Cortex of kidney (tissue), 1 donor: ENCODE data around the gene BTBD2.

ENCODE experiments used
- DNase-seq: peaks from one replicate; lab custom pipeline; 2025; lab: John Stamatoyannopoulos, UW

The BTBD2 gene

DNA sequence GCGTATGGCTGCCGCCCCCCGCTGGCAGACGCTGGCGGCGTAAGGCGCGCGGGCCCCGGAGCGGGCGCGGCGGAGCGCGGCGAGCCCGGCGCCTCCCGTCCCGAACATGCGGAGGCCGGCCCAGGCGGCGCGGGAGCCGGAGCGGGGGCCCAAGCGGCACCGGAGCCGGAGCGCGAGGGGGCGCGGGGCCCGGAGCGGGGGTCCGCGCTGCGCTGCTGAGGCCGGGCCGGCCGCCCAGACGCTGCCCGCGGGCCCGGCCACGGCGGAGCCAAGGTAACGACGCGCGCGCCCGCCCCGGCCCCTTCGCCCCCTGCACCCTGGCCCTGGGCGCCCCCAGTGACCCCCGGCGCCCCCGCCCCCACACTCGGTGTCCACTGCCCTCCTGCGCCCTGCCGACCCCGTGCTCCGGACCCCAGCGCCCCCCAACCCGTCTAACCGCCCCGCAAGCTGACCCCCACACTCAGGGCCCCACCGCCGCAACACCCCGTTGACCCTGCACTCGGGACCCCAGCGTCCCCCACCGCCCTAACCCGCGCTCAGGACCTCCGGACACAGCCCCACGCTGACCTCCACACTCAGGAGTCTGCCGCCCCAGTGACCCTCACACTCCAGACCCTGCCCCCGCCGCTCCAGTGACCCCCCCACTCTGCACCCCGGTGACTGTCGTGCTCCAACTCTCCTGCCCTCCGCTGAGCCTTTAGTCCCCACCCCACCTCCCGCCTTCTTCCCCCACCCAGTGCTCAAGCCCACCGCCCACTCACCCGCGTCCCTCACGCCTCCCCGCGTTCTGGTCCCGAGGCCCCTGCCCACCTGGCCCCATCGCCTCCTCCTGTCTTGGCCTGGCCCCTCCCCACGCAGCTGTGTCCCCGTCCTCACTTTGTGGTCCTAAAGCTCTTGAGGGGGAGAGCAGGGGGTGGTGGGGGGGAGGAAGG lies 74.1 kb downstream of the BTBD2 start, which contains the start of gene CSNK1G2:
Gene CSNK1G2, plus strand, starts transcription at position 27 of the 932 bp plus-strand sequence. CDS start 28,601 bp downstream, outside the sequence.
- DNase-seq, result no peak

GRCh38 chr19:1938071-1938470 lies 77.4 kb downstream of the BTBD2 start:
- DNase-seq, result no peak

- DNase-seq, result no peak
Measured at GRCh38 chr19:1936916-1937610, 78.5 kb downstream of the BTBD2 start.

- no peak for DNase-seq
Measured at GRCh38 chr19:1936430-1936829, 79.1 kb downstream of the BTBD2 start.

GRCh38 chr19:1935484-1936208 lies 79.9 kb downstream of the BTBD2 start:
- no peak for DNase-seq
